NCI-H2107 (cell line): ENCODE data around the gene GHR.
A peak's percentile ranks its signal among the peaks of the same experiment; 100 is the strongest.
"Not testable (repeated sequence)": the region's sequence is repeated elsewhere in the genome, so short reads cannot be mapped to it uniquely, and the experiment has no call there.

Experiments
- DNase-seq: peaks from one replicate; lab custom pipeline; 2025; lab: John Stamatoyannopoulos, UW

GHR gene

DNA sequence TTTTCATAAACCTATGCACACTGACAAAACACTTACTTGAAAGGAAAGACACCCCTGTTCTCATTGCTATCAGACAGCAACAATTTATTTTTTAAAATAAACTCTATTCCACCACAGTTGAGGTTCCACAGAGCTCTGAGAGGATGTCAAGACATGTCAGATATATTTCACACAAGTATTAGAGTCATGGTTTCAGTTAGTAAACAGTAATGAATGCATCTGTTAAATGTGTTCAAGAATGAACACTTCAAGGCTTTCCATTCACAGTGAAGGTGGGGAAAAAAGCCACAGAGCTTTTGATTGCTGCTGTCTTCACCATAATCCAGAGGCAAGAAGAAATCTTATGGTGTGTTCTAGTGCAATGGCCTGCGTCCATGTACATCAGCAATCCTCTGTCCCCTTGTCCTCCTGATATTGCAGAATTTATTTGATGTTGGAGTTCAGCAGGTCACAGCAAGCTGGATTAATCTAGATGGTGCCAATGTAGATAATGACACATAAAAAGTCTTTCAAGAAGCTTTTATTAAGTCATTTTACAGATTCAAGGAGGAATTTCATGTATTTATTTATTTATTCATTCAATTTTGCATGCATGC lies 146.8 kb downstream of the GHR start:
- DNase-seq: no peak

DNA sequence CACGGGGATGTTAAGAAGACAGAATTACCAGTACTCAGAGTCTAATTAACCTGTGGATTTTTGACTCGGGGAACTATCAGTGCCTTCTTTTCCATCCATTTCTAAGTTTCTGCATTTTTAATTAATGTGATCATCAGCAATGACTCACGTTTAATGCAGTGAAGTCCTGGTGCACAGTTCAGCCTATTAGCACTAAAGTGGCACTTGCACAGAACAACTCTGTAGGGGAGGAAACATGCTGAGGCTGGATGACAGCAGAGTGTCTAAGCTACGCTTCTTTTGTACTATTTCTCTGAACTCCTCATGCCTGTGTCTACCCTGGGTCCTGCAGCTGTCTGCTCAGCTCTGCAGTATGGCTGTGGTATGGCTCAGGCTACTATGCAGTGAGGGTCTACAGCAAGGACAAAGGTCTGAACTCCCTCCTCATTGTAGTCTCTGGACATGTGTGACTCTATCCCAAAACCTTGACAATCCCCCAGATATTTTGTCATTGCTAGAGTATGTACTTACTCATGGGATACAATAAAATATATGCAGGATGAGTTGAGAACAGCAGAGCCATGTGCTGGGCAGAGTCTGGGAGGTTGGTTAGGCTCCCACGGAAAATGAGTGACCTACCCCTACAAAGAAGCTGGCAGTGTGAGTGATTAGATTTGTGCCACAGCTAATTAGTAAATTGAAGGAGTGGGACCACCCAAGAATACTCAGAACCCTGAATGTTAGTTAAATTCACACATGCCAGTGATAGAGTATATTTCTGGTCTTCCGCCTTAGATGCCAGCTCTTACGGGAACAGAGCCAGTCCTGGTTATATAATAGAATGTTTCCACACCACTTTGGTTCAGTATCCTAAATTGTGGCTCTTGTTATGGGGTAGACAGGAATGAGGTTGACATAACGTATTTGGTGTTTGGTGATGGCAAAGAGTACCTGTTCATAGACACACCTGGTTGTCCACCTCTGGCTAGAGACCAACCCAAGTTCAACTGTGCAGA lies 148.0 kb downstream of the GHR start:
- DNase-seq: no peak

DNA sequence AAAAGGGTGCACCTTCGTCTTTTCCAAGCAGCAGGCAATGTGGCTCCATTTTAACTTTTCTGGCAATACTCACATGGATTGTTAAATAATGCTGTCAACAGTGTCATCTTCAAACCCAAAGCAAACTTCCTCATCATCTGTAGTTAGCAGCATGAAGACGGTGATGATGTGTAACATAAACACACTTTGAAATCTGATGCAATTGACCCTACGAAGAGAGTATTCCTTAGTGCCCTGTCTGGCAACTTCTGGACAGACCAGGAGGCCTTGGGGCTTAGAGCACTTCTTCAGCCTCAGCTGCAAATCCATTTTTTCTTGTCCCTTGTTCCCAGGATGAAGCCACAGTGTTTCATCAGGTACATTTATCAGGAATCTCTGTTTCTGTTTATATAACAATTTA lies 149.1 kb downstream of the GHR start:
- DNase-seq: no peak

DNA sequence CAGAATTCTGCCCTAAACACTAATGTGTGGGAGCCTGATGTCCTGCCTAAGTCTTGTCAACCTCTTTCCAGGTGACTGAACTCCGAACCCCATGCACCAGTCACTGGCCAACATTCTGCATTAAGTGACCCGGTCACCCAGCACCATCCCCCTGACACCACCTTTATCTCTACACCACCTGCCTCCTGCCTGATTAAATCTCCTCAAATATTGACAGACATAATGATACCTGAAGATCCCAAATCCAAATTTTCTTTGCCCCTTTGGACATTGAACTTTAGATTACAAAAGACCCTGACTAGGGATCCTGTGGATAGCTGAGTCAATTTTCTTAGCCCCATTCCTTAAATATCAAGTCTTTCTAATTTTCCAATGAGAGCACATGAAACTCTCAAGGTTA lies 150.1 kb downstream of the GHR start:
- no peak for DNase-seq

DNA sequence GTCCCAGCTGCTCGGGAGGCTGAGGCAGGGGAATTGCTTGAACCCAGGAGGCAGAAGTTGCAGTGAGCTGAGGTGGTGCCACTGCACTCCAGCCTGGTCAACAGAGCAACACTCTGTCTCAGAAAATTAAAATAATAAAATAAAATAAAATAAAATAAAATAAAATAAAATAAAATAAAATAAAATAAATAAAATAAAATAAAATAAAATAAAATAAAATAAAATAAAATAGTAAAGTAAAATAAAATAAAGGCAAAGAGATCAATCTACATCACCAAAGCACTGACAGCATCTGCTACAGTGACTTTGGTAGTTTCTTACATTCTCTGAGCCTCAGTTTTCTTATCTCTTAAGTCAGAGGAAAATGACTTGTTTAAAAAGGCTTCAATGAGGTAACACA lies 152.7 kb downstream of the GHR start:
- DNase-seq: not testable (repeated sequence)

DNA sequence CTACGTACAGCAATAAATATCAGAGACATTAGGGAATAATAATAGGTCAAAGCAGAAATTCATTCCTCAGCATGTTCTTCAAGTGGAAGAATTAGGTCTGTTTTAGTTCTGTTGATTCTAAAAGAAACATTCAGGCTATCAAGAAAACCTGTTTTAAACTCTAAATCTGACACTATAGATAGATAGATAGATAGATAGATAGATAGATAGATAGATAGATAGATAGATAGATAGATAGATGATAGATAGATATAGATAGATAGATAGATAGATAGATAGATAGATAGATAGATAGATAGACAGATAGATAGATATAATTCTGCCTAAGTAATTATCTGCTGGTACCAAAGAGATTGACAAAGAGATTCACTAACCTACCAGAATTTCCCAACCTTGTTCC lies 155.7 kb downstream of the GHR start:
- not testable (repeated sequence) for DNase-seq

DNA sequence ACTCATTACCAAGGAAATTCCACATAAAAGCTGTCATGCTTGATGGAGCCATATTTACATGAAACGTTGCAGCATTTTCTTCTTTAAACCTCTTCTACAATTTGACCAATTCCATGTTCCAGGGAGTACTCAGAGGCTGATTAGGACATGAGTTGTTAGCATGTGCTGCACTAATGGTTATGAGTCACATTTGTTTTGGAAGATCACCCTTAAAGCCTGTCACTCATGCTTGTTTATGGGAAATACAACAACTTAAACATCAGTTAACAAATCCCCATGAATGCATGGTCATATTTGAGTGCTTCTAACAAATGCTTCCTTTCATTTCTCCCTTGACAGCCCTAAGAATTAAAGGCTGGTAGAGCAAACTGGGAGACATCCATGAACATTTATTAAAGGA lies 156.1 kb downstream of the GHR start:
- DNase-seq: no peak

DNA sequence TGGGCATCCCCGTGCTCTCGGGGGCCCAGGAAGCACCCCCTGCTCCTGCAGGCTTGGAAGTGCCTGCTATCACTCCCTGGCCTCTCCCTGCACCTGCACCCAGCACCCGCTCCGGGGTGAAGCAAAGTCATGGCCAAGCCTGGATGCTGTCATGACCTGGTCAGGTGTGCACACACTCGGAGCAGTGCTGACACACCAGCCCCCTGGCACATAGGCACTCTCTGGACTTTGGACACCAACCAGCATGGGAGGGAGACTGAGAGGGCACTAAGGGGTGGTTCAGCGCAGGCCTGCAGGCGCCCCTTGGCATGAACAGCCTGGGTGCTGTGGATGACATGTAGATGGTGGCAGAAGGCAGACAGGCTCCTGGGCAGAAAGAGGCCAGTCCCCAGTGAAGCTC lies 158.6 kb downstream of the GHR start:
- no peak for DNase-seq

DNA sequence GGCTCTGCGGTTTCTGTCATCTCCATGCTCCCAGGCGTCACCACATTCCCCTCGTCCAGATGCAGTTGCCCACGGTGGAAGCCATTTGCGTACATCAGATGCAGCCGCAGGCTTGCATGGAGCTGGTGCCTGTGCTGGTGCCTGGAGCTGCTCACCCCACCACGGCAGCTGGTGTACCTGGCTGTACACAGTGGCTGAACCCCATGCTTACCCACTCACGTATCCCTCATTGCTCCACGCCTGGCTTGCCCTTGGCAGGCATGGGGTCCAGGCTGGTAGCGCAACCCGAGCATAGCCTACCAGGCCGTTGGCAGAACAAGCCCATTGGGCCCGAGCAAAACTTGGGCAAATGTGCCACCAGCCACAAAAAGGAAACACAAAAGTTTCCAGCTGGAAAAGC lies 159.5 kb downstream of the GHR start:
- DNase-seq: no peak

DNA sequence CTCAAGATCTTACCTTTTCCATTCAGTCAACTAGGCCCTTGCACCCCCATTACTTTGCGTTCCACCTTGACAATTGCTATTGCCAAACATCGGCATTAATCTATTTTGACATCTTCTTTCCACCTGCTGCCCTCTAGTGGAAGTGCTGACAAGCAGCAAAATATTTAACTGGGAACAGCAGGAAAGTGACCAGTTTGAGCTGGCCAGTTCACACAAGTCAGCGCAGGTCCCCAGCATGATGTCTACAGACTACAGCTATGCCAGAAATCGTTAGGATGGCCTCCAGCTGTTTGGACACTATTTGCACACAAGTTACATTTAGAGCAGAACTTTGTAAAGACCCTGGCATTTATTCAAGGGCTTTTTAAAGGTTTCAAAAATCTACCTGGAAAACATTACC lies 160.1 kb downstream of the GHR start:
- DNase-seq: peak; percentile 26

DNA sequence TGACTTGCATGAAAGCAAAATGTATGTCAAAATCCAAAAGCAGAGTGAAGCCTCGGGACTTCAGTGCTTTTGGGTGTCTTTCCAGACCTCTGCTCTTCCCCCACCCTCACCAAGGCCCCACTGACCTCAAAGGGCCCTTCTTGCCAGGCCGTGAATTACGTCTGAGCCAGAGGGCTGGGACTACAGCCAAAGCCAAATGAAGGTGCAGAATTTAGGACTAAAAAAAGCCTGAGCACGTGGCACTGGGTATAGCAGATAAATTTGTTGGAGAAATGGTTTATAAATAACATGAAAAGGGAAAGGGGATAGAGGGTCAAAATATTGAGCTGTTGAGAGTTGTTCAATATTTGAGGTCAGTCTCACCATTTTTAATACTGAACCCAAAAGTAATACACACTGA lies 163.4 kb downstream of the GHR start:
- no peak for DNase-seq

DNA sequence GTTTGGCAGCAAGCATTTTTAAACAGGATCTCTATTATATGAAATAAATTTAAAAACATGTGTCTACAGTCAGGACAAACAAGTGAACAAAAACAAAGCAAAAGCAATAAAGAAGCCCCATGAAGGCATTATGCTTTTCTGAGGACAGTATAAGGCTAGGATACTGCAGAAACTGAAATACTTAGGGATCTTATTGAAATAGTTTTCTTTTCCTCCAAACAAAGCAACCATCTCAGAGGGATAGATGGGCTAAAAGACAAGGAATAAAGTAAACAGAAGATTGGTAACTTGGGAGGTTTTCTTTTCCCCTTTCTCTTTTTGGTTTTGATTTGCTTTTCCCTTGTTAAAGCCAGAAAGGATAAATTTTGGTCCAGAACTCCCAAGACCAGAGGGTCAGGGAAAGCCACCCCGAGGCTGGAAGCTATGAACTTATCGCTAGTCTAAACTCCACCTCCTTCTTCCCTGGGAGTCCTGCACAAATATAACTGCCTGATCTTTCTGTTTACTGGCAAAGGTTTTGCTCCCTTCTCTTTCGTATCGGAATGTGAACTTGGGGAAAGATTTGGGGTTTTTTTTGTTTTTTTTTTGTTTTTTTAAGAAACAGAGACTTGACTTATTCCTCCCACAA lies 164.0 kb downstream of the GHR start:
- no peak for DNase-seq

DNA sequence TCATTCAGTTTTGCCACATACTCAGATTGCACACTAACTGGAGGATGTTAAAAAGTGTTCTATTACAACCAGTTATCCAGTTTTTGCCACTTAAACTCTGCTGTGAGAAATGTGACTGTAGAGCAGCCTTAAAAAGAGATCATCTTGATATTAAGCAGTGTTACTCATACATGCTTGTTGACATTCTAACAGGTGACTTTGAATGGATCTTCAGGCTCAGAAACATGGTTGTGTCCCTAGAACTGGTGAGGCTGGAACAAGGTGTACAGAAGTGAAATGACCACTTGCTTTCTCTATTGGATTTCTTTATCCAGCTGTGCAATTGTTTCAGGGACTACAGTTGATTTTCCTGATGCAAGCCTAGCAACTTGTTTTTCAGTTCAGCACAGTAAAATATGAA lies 167.3 kb downstream of the GHR start:
- no peak for DNase-seq

DNA sequence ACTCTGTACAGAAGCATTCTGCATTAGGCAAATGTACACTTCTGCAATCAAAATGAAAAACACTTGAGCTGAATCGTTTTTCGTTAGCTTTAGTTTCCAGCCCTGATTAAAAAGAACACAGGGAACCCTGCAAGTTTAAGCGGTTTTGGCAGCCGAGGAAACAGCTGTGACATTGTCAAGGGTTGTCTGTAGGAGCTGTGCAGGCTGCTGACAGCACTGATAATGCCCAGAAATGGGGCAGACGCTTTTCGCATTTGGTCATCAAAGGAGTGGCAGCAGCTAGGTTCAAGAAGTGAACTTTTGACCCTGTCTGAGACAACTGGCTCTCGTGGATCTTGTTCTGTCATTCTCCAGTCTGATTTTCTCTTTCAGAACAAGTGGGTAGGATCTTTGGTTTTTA lies 167.8 kb downstream of the GHR start:
- no peak for DNase-seq

DNA sequence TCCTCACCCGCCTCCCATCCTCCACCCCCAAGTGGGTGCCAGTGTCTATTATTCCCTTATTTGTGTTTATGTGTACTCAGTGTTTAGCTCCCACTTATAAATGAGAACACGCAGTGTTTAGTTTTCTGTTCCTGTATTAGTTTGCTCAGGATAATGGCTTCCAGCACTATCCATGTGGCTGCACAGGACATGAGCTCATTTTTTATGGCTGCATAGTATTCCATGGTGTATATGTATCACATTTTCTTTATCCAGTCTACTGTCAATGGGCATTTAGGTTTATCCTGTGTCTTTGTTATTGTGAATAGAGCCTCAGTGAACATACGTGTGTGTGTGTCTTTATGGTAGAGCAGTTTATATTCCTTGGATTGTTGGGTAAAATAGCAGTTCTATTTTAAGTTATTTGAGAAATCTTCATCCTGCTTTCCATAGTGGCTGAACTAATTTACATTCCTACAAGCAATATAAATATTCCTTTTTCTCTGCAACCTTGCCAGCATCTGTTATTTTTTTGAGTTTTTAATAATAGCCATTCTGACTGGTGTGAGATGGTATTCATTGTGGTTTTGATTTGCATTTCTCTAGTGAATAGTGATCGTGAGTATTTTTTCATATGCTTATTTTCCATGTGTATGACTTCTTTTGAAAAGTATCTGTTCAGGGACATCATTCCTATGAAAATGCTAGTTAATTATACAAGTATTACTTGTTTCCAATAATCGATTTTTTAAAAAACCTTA lies 169.3 kb downstream of the GHR start:
- DNase-seq: no peak

DNA sequence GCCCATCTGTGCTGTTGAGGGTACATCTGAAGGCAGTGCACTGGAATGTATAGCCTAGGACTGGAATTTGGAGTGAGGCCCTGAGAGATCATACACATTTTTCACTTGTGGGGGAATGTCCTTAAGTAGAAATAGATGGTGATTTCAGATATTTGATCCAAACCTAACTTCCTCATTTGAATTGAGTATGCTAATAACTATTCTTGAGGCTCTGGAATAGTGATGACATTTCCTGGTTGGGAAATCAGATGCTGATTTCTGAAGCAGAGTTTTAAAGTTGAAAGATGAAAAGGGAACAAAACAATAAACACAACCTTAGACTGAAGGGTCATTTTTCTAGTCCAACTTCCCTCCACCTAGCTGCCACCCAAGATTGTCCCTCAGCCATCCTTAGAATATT lies 170.4 kb downstream of the GHR start:
- DNase-seq: no peak

DNA sequence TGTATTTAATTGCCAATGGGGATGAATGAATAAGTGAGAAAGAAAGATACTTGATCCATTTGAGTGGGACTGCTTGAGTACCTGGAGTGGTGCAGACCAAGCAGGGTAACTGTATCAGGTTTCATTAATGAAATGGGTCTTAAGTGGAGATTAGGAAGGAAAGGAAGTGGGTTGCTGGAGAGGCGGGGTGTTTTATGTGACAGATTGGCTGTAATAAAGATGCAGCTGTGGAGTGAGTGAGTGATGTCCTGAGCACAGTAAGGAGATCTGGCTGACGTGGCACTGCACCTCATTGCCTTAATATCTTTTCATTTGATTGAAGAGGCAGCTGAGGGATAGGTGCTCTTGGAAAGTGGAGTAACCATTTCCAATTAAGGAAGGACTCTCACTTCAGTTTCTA lies 172.4 kb downstream of the GHR start:
- DNase-seq: no peak

DNA sequence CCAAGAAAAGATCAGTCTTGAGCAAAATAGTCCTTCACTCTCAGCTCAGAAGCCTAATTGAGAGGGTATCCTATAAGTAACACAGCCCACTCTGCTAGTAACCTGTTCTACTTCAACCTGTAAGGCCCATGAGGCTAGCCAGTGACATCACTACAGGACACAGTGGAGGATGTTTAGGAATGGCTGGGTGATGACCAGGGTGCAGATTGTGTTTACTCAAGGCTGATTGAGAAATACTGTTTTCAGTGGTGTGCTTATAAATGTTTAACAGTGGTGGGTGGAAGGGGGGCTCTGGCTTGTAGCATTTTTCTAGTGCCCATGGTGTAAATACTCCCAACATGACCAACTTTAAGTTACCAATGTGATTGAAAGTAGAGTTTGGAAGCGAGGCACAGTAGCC lies 173.6 kb downstream of the GHR start:
- DNase-seq: no peak

DNA sequence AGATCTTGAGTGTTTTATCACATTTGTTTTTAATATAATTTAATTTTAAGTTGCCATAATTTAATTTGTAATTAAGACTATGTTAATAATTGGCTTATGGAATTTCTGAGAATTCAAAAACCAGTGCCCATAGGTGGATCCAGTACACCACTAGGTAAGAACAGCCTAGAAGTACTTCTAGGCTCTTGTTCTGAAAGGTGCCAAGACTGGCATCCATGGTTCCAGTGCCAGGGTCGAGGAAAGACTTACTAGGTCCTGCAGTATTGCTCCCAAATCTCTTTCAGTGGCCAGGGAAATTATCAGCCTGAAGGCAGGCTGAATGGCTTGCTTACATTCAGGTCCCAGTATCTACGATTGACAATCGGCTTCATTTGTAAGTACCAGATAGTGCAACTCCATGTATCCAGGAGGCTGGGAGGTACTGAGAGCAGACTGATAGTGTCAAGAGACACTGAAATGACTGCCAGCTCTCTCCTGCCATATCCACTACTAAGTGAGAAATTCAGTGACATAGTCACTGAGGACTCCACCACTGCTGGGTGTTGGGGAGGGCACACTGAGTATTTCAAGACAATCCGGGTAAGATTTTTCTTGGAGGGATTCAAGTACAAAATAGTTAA lies 174.2 kb downstream of the GHR start:
- no peak for DNase-seq

DNA sequence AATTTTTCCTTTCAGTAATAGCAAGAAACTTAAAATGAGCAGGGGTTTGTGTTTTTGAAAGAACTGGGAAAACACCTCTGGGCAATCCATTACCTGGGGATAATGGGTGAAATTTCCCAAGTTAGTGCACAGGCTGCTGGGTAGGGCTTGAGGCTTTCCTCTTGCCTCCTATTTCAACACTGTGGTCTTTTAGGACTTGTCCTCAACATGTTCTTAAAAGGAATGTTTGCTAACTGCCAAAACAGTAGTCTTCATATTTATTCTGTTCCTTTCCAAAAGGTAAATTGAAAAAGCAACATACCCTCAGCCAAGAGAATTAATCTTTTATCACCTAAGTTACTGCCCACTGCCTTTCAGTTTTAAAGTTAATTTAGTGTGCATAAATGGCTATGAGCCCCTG lies 175.1 kb downstream of the GHR start:
- no peak for DNase-seq

DNA sequence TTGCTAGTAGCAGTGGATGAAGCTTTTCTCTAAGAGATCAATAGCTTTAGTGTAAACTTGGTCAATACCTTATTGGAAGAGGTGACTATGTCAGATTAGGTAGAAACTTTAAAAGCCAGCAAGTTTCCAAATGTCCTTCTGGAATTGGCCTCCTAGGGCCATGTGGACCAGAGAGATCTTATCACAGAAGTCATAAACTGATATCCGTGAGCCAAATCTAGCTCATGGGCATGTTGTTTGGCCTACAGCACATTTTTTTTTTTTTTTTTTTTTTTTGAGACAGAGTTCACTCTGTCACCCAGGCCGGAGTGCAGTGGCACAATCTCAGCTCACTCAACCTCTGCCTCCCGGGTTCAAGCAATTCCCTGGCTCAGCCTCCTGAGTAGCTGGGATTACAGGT lies 175.9 kb downstream of the GHR start:
- DNase-seq: no peak

DNA sequence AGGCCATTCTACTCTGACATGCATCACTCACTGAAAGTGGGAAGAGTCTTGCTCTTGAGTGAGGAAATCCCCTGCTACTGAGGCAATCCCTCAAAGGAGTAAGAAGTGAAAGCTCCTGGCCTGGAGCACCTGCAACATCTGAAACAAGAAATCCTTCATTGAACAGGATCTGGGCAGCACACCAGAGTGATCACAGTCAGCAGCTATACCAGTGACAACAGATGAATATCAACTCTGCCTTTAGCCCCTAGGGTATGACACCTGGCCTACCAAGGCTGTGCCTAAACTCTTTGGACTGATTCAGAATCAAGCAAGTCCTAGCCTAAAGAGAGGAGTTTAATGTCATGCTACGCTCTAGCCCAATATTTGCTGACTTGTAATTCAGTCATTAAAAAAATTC lies 177.2 kb downstream of the GHR start:
- no peak for DNase-seq
